ENCODE data around the gene PNPLA6. TPM values are rescaled to one million over a fixed set of nuclear protein-coding genes. Genes with fewer than 3 reads are reported as not detected.

The PNPLA6 gene
- total and polyA plus RNA-seq, 2 of the 8 experiments (the other 6 are each of a cell fraction or from before 2014, with no cell fraction given) = 55.1 to 121 TPM

DNA sequence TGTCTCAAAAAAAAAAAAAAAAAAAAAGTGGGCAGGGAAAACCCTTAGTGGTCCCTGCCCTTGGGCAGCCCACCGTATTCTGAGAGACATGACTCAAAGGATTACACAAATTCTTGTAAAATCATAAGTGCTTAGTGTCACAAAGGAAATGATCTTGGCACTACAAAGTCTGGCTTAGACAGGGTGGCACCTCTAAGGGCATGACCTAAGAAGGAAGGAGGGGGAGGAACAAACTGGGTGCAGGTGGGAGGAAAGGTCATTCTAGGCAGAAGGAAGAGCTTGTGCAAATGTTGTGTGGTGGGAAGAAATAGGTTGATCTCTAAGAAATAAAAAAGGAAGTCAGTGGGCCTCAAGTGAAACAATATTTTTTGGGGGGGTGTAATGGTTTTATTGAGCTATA lies 10.4 kb downstream of the PNPLA6 start:
- Histone ChIP-seq H4K5ac (ENCODE audit: insufficient read length, low read depth, low read length) (no peak overlapping the region), H3K23ac (ENCODE audit: insufficient read length) (no peak overlapping the region), H4K8ac (ENCODE audit: extremely low read depth, insufficient read depth, low read length) (no peak overlapping the region), H2BK12ac (ENCODE audit: low read depth, low read length) (no peak overlapping the region), H3K23me2 (ENCODE audit: low read depth, low read length) (peaks cover 2% of the 10 kb centered on the region; the same call in 1 of the 2 replicates), H3K27ac (ENCODE audit: low read depth, low read length) (no peak overlapping the region), H3K79me1 (ENCODE audit: low read depth, low read length) (no peaks in the 10 kb centered on the region), H3K56ac (replicated peaks; ENCODE audit: insufficient read length, low read depth, low read length) (no peak overlapping the region), H3K79me2 (ENCODE audit: control insufficient read depth in 1 of 2, insufficient read depth in 2 of 2, low read length in 2 of 2) (no peaks in the 10 kb centered on the region), H3K9ac (replicated peaks in 1 of 4; ENCODE audit: extremely low read depth in 1 of 4, low read depth in 3 of 4, low read length in 3 of 4) (no peak overlapping the region), H3K14ac (ENCODE audit: insufficient read length) (no peak overlapping the region), H3K4me3 (ENCODE audit: extremely low read depth in 1 of 4, insufficient read depth in 2 of 4, low read depth in 3 of 4, low read length in 4 of 4) (no peak overlapping the region), H2BK20ac (ENCODE audit: low read length) (no peak overlapping the region), H2BK5ac (ENCODE audit: low read depth, low read length) (no peak overlapping the region), H3K9me3 (ENCODE audit: insufficient read depth in 2 of 2, low read depth in 1 of 2, low read length in 1 of 2) (no peaks in the 10 kb centered on the region), H3K4me2 (ENCODE audit: insufficient read depth in 1 of 2, low read depth in 2 of 2, low read length in 2 of 2) (no peak overlapping the region), H4K20me1 (replicated peaks in 1 of 2; ENCODE audit: control insufficient read depth in 1 of 2, insufficient read depth in 2 of 2, low read length in 2 of 2) (no peaks in the 10 kb centered on the region), H2BK120ac (replicated peaks; ENCODE audit: low read depth, low read length) (no peak overlapping the region), H2BK15ac (ENCODE audit: low read length) (no peak overlapping the region), H3K18ac (ENCODE audit: extremely low read depth, low read length) (no peak overlapping the region), H3K27me3 (replicated peaks in 1 of 4; ENCODE audit: control insufficient read depth in 3 of 4, extremely low read depth in 1 of 4, insufficient read depth in 3 of 4, low read length in 3 of 4) (no peaks in the 10 kb centered on the region), H4K91ac (replicated peaks; ENCODE audit: insufficient read length, low read length) (no peak overlapping the region), H2AK5ac (ENCODE audit: low read depth, low read length) (no peak overlapping the region), H3K36me3 (ENCODE audit: control insufficient read depth in 2 of 4, insufficient read depth in 4 of 4, low read length in 3 of 4) (peaks cover 3 to 26% (median 16%) of the 10 kb centered on the region in 4 experiments; a peak in 7 of 8 replicates), H2AFZ (ENCODE audit: low read length) (no peak overlapping the region), H3K4ac (replicated peaks; ENCODE audit: insufficient read length, low read depth, low read length) (no peak overlapping the region), H3K4me1 (replicated peaks in 1 of 4; ENCODE audit: control insufficient read depth in 3 of 4, insufficient read depth in 4 of 4, low read length in 3 of 4) (peaks cover 0 to 7% (median 5%) of the 10 kb centered on the region in 4 experiments; a peak in 4 of 7 replicates)
- POLR2A ChIA-PET (ENCODE audit: partially characterized antibody) = interaction anchor here (0.6 kb wide), 1 partner anchor 71 kb away, joined by 7 read pairs; no protein-coding TSS in a partner anchor
- TF ChIP-seq SP4 (IDR thresholded peaks at IDR 0.05; ENCODE audit: low read length) = no peak
- FAIRE-seq (no peak), DNase-seq (ENCODE audit: low read depth in 1 of 2, low spot score in 2 of 2) (no peak)
- WGBS, 2 experiments (ENCODE audit: extremely low coverage in 1 of 2, insufficient coverage in 1 of 2, insufficient read length in 1 of 2, insufficient replicate concordance in 2 of 2, low coverage in 1 of 2, low lambda C conversion rate in 2 of 2, missing lambda C conversion rate in 1 of 2) = 90% methylated on average over 1 of the region's 1 CpG; no CpG with 5 or more reads in 1 of the 2 experiments
- CTCF ChIA-PET (ENCODE audit: partially characterized antibody) = interaction anchor here (1.6 kb wide), 1 partner anchor 22 kb away, joined by 3 read pairs; no protein-coding TSS in a partner anchor

Measured in H1 (cell line).